H9 (cell line): Measurements from ENCODE around the gene RNF141. TPM values are rescaled to one million over a fixed set of nuclear protein-coding genes. Genes with fewer than 3 reads are reported as not detected.

Source experiments
- DNase-seq: peaks from one replicate; pipeline ENCODE4 v3.0.0-alpha.2; 2017
- H2AFZ ChIP-seq: one replicate; pipeline ENCODE4 v1.6.1; 2013; ENCODE audit warnings: mild to moderate bottlenecking, low read length, control low read depth, moderate library complexity
- H2AK5ac ChIP-seq: 2 replicates; pipeline ENCODE4 v1.6.1; 2013; ENCODE audit warnings: low read length, control low read depth, mixed read lengths; ENCODE audit not compliant: insufficient read length
- H2BK120ac ChIP-seq: one replicate; pipeline ENCODE4 v1.6.1; 2013; ENCODE audit warnings: low read depth, mild to moderate bottlenecking, low read length, control low read depth, inconsistent platforms; ENCODE audit not compliant: poor library complexity, severe bottlenecking
- H2BK12ac ChIP-seq: 2 replicates; pipeline ENCODE4 v1.6.1; 2013; ENCODE audit warnings: low read length, control low read depth, mixed read lengths, low read depth; ENCODE audit not compliant: insufficient read length
- H2BK15ac ChIP-seq: 2 replicates; pipeline ENCODE4 v1.6.1; 2013; ENCODE audit warnings: low read depth, low read length, control low read depth
- H2BK20ac ChIP-seq: one replicate; pipeline ENCODE4 v1.6.1; 2013; ENCODE audit warnings: low read depth, mild to moderate bottlenecking, low read length, control low read depth, inconsistent platforms; ENCODE audit not compliant: poor library complexity, severe bottlenecking
- H2BK5ac ChIP-seq: 2 replicates; pipeline ENCODE4 v1.6.1; 2013; ENCODE audit warnings: low read length, control low read depth, mixed read lengths; ENCODE audit not compliant: insufficient read length
- H3K14ac ChIP-seq: 2 replicates; pipeline ENCODE4 v1.6.1; 2013; ENCODE audit warnings: low read length, control low read depth; ENCODE audit not compliant: insufficient read depth
- H3K18ac ChIP-seq: 2 replicates; pipeline ENCODE4 v1.6.1; 2013; ENCODE audit warnings: low read depth, mild to moderate bottlenecking, mixed read lengths, low read length, control low read depth; ENCODE audit not compliant: insufficient read length
- H3K23ac ChIP-seq: 2 replicates; pipeline ENCODE4 v1.6.1; 2013; ENCODE audit warnings: low read length, control low read depth, mixed read lengths, low read depth; ENCODE audit not compliant: insufficient read length
- H3K23me2 ChIP-seq: 2 replicates; pipeline ENCODE4 v1.6.1; 2013; ENCODE audit warnings: low read depth, mild to moderate bottlenecking, mixed read lengths, low read length, control low read depth; ENCODE audit not compliant: insufficient read length, poor library complexity, severe bottlenecking
- H3K27ac ChIP-seq: 2 replicates; pipeline ENCODE4 v1.5.1; 2013; ENCODE audit warnings: low read length, control low read depth, mixed read lengths, low read depth; ENCODE audit not compliant: insufficient read length
- H3K27me3 ChIP-seq: 2 replicates; pipeline ENCODE4 v1.6.1; 2013; ENCODE audit warnings: low read length, control low read depth, inconsistent platforms; ENCODE audit not compliant: insufficient read depth
- H3K4ac ChIP-seq: 2 replicates; pipeline ENCODE4 v1.6.1; 2013; ENCODE audit warnings: low read depth, mild to moderate bottlenecking, control low read depth, inconsistent platforms, low read length, moderate library complexity
- H3K4me1 ChIP-seq: 2 replicates; pipeline ENCODE4 v1.6.1; 2013; ENCODE audit warnings: low read length, control low read depth, inconsistent platforms; ENCODE audit not compliant: insufficient read depth
- H3K4me2 ChIP-seq: 2 replicates; pipeline ENCODE4 v1.6.1; 2013; ENCODE audit warnings: low read length, control low read depth, mixed read lengths; ENCODE audit not compliant: insufficient read length, insufficient read depth
- H3K56ac ChIP-seq: 2 replicates; pipeline ENCODE4 v1.6.1; 2013; ENCODE audit warnings: low read depth, mild to moderate bottlenecking, mixed read lengths, low read length, control low read depth; ENCODE audit not compliant: insufficient read length
- H3K79me1 ChIP-seq: 2 replicates; pipeline ENCODE4 v1.6.1; 2013; ENCODE audit warnings: low read depth, mild to moderate bottlenecking, moderate library complexity, low read length, control low read depth, inconsistent platforms; ENCODE audit not compliant: insufficient read depth, poor library complexity, severe bottlenecking
- H3K79me2 ChIP-seq: 2 replicates; pipeline ENCODE4 v1.6.1; 2013; ENCODE audit warnings: low read length, control low read depth, inconsistent platforms; ENCODE audit not compliant: insufficient read depth
- H3K9ac ChIP-seq: 2 replicates; pipeline ENCODE4 v1.6.1; 2013; ENCODE audit warnings: low read length, control low read depth, mixed read lengths; ENCODE audit not compliant: insufficient read length; ENCODE audit errors: extremely low read depth
- H3K9me3 ChIP-seq: one replicate; pipeline ENCODE4 v1.6.1; 2013; ENCODE audit warnings: low read depth, low read length, inconsistent platforms; ENCODE audit not compliant: control insufficient read depth
- H3T11ph ChIP-seq: one replicate; pipeline ENCODE4 v1.6.1; 2013; ENCODE audit warnings: mild to moderate bottlenecking, low read length, control low read depth, inconsistent platforms
- H4K20me1 ChIP-seq: one replicate; pipeline ENCODE4 v1.6.1; 2013; ENCODE audit not compliant: control insufficient read depth, insufficient read length, insufficient read depth
- H4K5ac ChIP-seq: 2 replicates; pipeline ENCODE4 v1.6.1; 2013; ENCODE audit warnings: low read depth, mild to moderate bottlenecking, mixed read lengths, low read length, control low read depth; ENCODE audit not compliant: insufficient read length
- H4K8ac ChIP-seq: replicated peaks from 2 replicates; pipeline ENCODE4 v1.6.1; 2013; ENCODE audit warnings: low read length, control low read depth, mixed read lengths, low read depth; ENCODE audit not compliant: insufficient read length
- H4K91ac ChIP-seq: 2 replicates; pipeline ENCODE4 v1.6.1; 2013; ENCODE audit warnings: low read depth, mild to moderate bottlenecking, moderate library complexity, mixed read lengths, low read length, control low read depth; ENCODE audit not compliant: insufficient read length
- H3K27ac Mint-ChIP-seq, 3 experiments: 2 replicates in 2 of 3; 3 replicates in 1 of 3; pipeline ENCODE4 v1.8.0; 2020 to 2021; ENCODE audit warnings: mixed read lengths in 3 of 3, mild to moderate bottlenecking in 1 of 3, moderate library complexity in 1 of 3
- H3K27me3 Mint-ChIP-seq: 2 replicates; pipeline ENCODE4 v1.8.0; 2021; ENCODE audit warnings: low read depth, mild to moderate bottlenecking, moderate library complexity, mixed read lengths
- H3K36me3 Mint-ChIP-seq, 3 experiments: 2 replicates in 2 of 3; 3 replicates in 1 of 3; pipeline ENCODE4 v1.8.0; 2020 to 2021; ENCODE audit warnings: low read depth in 3 of 3, mixed read lengths in 3 of 3; ENCODE audit not compliant: insufficient read depth in 1 of 3
- H3K4me1 Mint-ChIP-seq, 2 experiments: 2 replicates each; pipeline ENCODE4 v1.8.0; 2020; ENCODE audit warnings: mixed read lengths in 2 of 2
- H3K4me3 Mint-ChIP-seq, 2 experiments: 2 replicates in 1 of 2; 3 replicates in 1 of 2; pipeline ENCODE4 v1.8.0; 2020 to 2021; ENCODE audit warnings: mild to moderate bottlenecking in 2 of 2, mixed read lengths in 2 of 2, moderate library complexity in 1 of 2
- H3K9me3 Mint-ChIP-seq, 2 experiments: 2 replicates in 1 of 2; 3 replicates in 1 of 2; pipeline ENCODE4 v1.8.0; 2020; ENCODE audit warnings: mild to moderate bottlenecking in 2 of 2, mixed read lengths in 2 of 2, moderate library complexity in 1 of 2
- CTCF ChIP-seq: fragments of 200-600 bp; sonication (generic); conservative IDR thresholded peaks from 3 replicates; pipeline ENCODE4 v1.8.0; 2021; ENCODE audit warnings: antibody characterized with exemption, mild to moderate bottlenecking
- WGBS: extraction: QIAGEN DNeasy Blood & Tissue Kit; methylation state at CpG from one replicate; pipeline ENCODE4 v1.1.7; 2013; ENCODE audit warnings: missing lambda C conversion rate, low lambda C conversion rate, mixed read lengths; ENCODE audit not compliant: insufficient read length; ENCODE audit errors: extremely low coverage; 5-methylcytosine and 5-hydroxymethylcytosine counted together
- total RNA-seq: library from RNA; stranded (reverse); gene quantifications from 2 replicates; pipeline ENCODE4 v1.2.1, GENCODE V29; 2021

The RNF141 gene
- total RNA-seq, 1 experiment from 2014 or later = 24.7 TPM

GRCh38 chr11:10503221-10503620, 37.8 kb downstream of the RNF141 start:
- Mint-ChIP-seq H3K27me3 (no peaks in the 10 kb centered on the region), H3K9me3 (no peaks in the 10 kb centered on the region), H3K4me3 (no peak overlapping the region), H3K4me1 (peaks cover 8 to 15% of the 10 kb centered on the region in 2 experiments), H3K36me3 (peaks cover 5 to 8% (median 6%) of the 10 kb centered on the region in 3 experiments; a peak in 5 of 7 replicates), H3K27ac (no peak overlapping the region)
- no peak overlapping the region for H2AFZ ChIP-seq
- no peak overlapping the region for H3T11ph ChIP-seq
- H4K20me1 ChIP-seq = no peaks in the 10 kb centered on the region
- H3K79me1 ChIP-seq = no peaks in the 10 kb centered on the region
- no peaks in the 10 kb centered on the region for H3K79me2 ChIP-seq
- H3K4me2 ChIP-seq = no peak overlapping the region
- no peaks in the 10 kb centered on the region for H3K9me3 ChIP-seq
- H3K23me2 ChIP-seq = no peaks in the 10 kb centered on the region
- no peak overlapping the region for H2BK120ac ChIP-seq
- H4K8ac ChIP-seq = no peak overlapping the region
- H3K4ac ChIP-seq = no peak overlapping the region
- H2BK20ac ChIP-seq = no peak overlapping the region
- no peak for TF ChIP-seq CTCF
- no peak for DNase-seq
- no peak overlapping the region for H4K91ac ChIP-seq
- no peak overlapping the region for H3K14ac ChIP-seq
- H3K56ac ChIP-seq = no peak overlapping the region
- H2BK15ac ChIP-seq = no peak overlapping the region
- no peaks in the 10 kb centered on the region for H3K27me3 ChIP-seq
- WGBS = no CpG with 5 or more reads among the region's 2 CpGs
- H2AK5ac ChIP-seq = no peak overlapping the region
- H3K23ac ChIP-seq = no peak overlapping the region
- H4K5ac ChIP-seq = no peak overlapping the region
- H3K9ac ChIP-seq = no peak overlapping the region
- no peak overlapping the region for H2BK12ac ChIP-seq
- no peak overlapping the region for H3K27ac ChIP-seq
- 0 out of 2 replicates have a peak, but pooled peaks cover 2% of the 10 kb centered on the region for H3K4me1 ChIP-seq
- no peak overlapping the region for H3K18ac ChIP-seq
- H2BK5ac ChIP-seq = no peak overlapping the region
